ENCODE data around the gene MIDN.
"Not testable (repeated sequence)": the region's sequence is repeated elsewhere in the genome, so short reads cannot be mapped to it uniquely, and the experiment has no call there.

Gene MIDN

GRCh38 chr19:1296575-1297271 is 48.3 kb downstream of the MIDN start:
- Histone ChIP-seq H3K9ac (0 out of 22 replicates have a peak overlapping the region, but pooled peaks of 1 of the 11 experiments have one; percentile 40), H3K36me3 (no peaks in the 10 kb centered on the region), H3K4me2 (peak overlapping the region in 6 of 11 experiments; percentile 37 to 67 (median 59); a peak in 12 of 22 replicates), H3K4me1 (peaks cover 5 to 49% (median 44%) of the 10 kb centered on the region in 10 experiments; a peak in 18 of 20 replicates), H4K20me1 (peaks cover 0 to 40% (median 27%) of the 10 kb centered on the region in 11 experiments; a peak in 16 of 22 replicates), H3K27ac (no peak overlapping the region), H3K4me3 (no peak overlapping the region), H3K27me3 (peaks cover 17 to 51% (median 42%) of the 10 kb centered on the region in 11 experiments; a peak in 20 of 22 replicates), H3K9me3 (replicated peaks in 1 of 11) (no peaks in the 10 kb centered on the region)
- no peak for TF ChIP-seq Cebpa-rat (IDR thresholded peaks at IDR 0.05)

- H3K27ac ChIP-seq = no peak overlapping the region
- peaks cover 5 to 34% (median 31%) of the 10 kb centered on the region in 10 experiments; a peak in 18 of 20 replicates for H3K4me1 ChIP-seq
- no peak overlapping the region for H3K9ac ChIP-seq
- TF ChIP-seq Cebpa-rat (IDR thresholded peaks at IDR 0.05) = no peak
- no peaks in the 10 kb centered on the region for H3K36me3 ChIP-seq
- no peak overlapping the region for H3K4me2 ChIP-seq
- no peak overlapping the region for H3K4me3 ChIP-seq
- H3K9me3 ChIP-seq (replicated peaks in 1 of 11) = no peaks in the 10 kb centered on the region
- H3K27me3 ChIP-seq = peaks cover 2 to 36% (median 27%) of the 10 kb centered on the region in 11 experiments; a peak in 19 of 22 replicates
- peaks cover 0 to 25% (median 14%) of the 10 kb centered on the region in 11 experiments; a peak in 14 of 22 replicates for H4K20me1 ChIP-seq
Measured at GRCh38 chr19:1298235-1298634, 49.9 kb downstream of the MIDN start.

- H3K4me1 ChIP-seq = peaks cover 0 to 19% (median 15%) of the 10 kb centered on the region in 10 experiments; a peak in 17 of 20 replicates
- peaks cover 0 to 21% (median 11%) of the 10 kb centered on the region in 11 experiments; a peak in 17 of 22 replicates for H3K27me3 ChIP-seq
- no peaks in the 10 kb centered on the region for H3K36me3 ChIP-seq
- H3K27ac ChIP-seq = no peak overlapping the region
- no peak overlapping the region for H3K4me3 ChIP-seq
- peaks cover 0 to 11% (median 4%) of the 10 kb centered on the region in 11 experiments; a peak in 5 of 22 replicates for H4K20me1 ChIP-seq
- H3K9me3 ChIP-seq (replicated peaks in 1 of 11) = no peaks in the 10 kb centered on the region
- H3K4me2 ChIP-seq = no peak overlapping the region
- no peak for TF ChIP-seq Cebpa-rat (IDR thresholded peaks at IDR 0.05)
- H3K9ac ChIP-seq = no peak overlapping the region
Measured at GRCh38 chr19:1299801-1300200, 51.4 kb downstream of the MIDN start.

- Histone ChIP-seq H3K9me3 (replicated peaks in 1 of 11) (no peaks in the 10 kb centered on the region), H3K4me1 (peaks cover 0 to 12% (median 7%) of the 10 kb centered on the region in 10 experiments; a peak in 13 of 20 replicates), H4K20me1 (peaks cover 0 to 11% (median 0%) of the 10 kb centered on the region in 11 experiments; a peak in 3 of 22 replicates), H3K27ac (no peak overlapping the region), H3K4me2 (no peak overlapping the region), H3K36me3 (no peaks in the 10 kb centered on the region), H3K27me3 (peaks cover 0 to 12% (median 5%) of the 10 kb centered on the region in 11 experiments; a peak in 9 of 22 replicates), H3K9ac (no peak overlapping the region), H3K4me3 (no peak overlapping the region)
- TF ChIP-seq Cebpa-rat (IDR thresholded peaks at IDR 0.05) = no peak
Measured at GRCh38 chr19:1300744-1301490, 52.5 kb downstream of the MIDN start.

- Histone ChIP-seq H3K4me1 (peaks cover 0 to 10% (median 0%) of the 10 kb centered on the region in 10 experiments; a peak in 6 of 20 replicates), H3K27ac (no peak overlapping the region), H3K9ac (0 out of 22 replicates have a peak overlapping the region, but pooled peaks of 1 of the 11 experiments have one; percentile 26), H3K36me3 (no peaks in the 10 kb centered on the region), H4K20me1 (no peaks in the 10 kb centered on the region; a peak in 1 of 22 replicates), H3K4me3 (no peak overlapping the region), H3K4me2 (no peak overlapping the region), H3K27me3 (no peaks in the 10 kb centered on the region), H3K9me3 (replicated peaks in 1 of 11) (no peaks in the 10 kb centered on the region)
- TF ChIP-seq Cebpa-rat (IDR thresholded peaks at IDR 0.05) = no peak
Measured at GRCh38 chr19:1302533-1303239, 54.3 kb downstream of the MIDN start.

- H3K4me3 ChIP-seq = no peak overlapping the region
- no peak overlapping the region for H3K4me2 ChIP-seq
- TF ChIP-seq Cebpa-rat (IDR thresholded peaks at IDR 0.05) = no peak
- no peaks in the 10 kb centered on the region for H3K36me3 ChIP-seq
- H3K27me3 ChIP-seq = no peaks in the 10 kb centered on the region
- H3K27ac ChIP-seq = no peak overlapping the region
- H3K9ac ChIP-seq = no peak overlapping the region
- H4K20me1 ChIP-seq = no peaks in the 10 kb centered on the region; a peak in 2 of 22 replicates
- H3K9me3 ChIP-seq (replicated peaks in 1 of 11) = no peaks in the 10 kb centered on the region
- H3K4me1 ChIP-seq = peaks cover 0 to 21% (median 10%) of the 10 kb centered on the region in 10 experiments; a peak in 14 of 20 replicates
Measured at GRCh38 chr19:1304197-1304924, 56.0 kb downstream of the MIDN start.

GRCh38 chr19:1305354-1305753 is 57.0 kb downstream of the MIDN start:
- H4K20me1 ChIP-seq; H3K27ac ChIP-seq; H3K9me3 ChIP-seq (replicated peaks in 1 of 11); H3K36me3 ChIP-seq; H3K9ac ChIP-seq; H3K4me3 ChIP-seq; H3K27me3 ChIP-seq: not testable (repeated sequence)
- Histone ChIP-seq H3K4me2 (peak overlapping the region in 1 of 11 experiments; percentile 3; a peak in 1 of 22 replicates), H3K4me1 (peaks cover 0 to 27% (median 15%) of the 10 kb centered on the region in 10 experiments; a peak in 14 of 20 replicates)

GRCh38 chr19:1307320-1307719 is 58.9 kb downstream of the MIDN start:
- Histone ChIP-seq H3K27ac (no peak overlapping the region), H3K36me3 (no peaks in the 10 kb centered on the region), H3K9me3 (replicated peaks in 1 of 11) (no peaks in the 10 kb centered on the region), H3K4me3 (no peak overlapping the region), H3K4me2 (no peak overlapping the region), H3K27me3 (peaks cover 0 to 21% (median 0%) of the 10 kb centered on the region in 11 experiments; a peak in 9 of 22 replicates), H3K4me1 (peaks cover 8 to 46% (median 32%) of the 10 kb centered on the region in 10 experiments; a peak in 19 of 20 replicates), H4K20me1 (peaks cover 0 to 11% (median 0%) of the 10 kb centered on the region in 11 experiments; a peak in 4 of 22 replicates), H3K9ac (no peak overlapping the region)
- no peak for TF ChIP-seq Cebpa-rat (IDR thresholded peaks at IDR 0.05)

Data from BLaER1 treated with 17β-estradiol and CSF1 and Interleukin-3, amounts not matched to agents 10 nM and 100 nM (cell line).